ENCODE results near the gene ELP2. TPM values are rescaled to one million over a fixed set of nuclear protein-coding genes. Genes with fewer than 3 reads are reported as not detected.

Gene ELP2
- total RNA-seq, 1 donor from 2014 or later = 72.9 TPM

DNA sequence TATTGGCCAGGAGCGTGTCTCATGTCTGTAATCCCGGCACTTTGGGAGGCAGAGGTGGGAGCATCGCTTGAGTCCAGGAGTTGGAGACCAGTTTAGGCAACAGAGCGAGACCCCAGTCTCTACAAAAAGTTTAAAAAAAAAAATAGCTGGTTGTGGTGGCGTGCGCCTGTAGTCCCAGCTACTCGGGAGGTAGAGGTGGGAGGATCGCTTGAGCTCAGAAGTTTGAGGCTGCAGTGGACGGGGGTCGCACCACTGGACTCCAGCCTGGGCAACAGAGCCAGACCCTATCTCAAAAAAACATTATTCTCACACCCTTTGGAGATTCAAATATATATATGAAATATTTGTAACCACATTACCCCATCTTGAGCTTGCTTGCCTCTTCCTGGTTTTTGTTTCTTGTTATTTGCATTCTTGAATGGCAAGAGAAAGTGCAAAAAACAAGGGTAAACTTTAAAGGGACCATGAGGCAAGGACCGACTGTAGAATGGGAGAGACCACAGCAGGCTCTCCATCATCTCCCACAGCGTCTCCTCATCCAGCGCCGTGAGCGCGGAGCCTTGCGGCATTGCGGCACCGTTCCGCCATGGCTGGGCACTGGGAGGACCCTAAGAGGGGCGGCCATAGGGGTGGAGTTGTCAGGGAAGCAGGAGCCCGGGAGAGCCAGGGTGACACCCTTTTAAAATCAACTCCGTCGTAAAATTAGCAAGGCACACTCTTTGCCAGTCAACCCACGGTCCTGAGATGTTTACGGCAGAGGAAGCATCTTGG lies 1.4 kb downstream of the ELP2 start:
- DNase-seq (ENCODE audit: low read depth) (no peak), FAIRE-seq (no peak)
- no peaks in the 10 kb centered on the region for H3K27me3 ChIP-seq (ENCODE audit: control insufficient read depth, insufficient read depth, low read length)
- peaks cover 3% of the 10 kb centered on the region for H3K36me3 ChIP-seq (ENCODE audit: control insufficient read depth, insufficient read depth, low read length)
- TF ChIP-seq CTCF (IDR thresholded peaks at IDR 0.05; ENCODE audit: insufficient read depth, low read length, severe bottlenecking) = no peak
- H3K4me3 ChIP-seq (ENCODE audit: low read depth, low read length) = peak overlapping the region; percentile 90

DNA sequence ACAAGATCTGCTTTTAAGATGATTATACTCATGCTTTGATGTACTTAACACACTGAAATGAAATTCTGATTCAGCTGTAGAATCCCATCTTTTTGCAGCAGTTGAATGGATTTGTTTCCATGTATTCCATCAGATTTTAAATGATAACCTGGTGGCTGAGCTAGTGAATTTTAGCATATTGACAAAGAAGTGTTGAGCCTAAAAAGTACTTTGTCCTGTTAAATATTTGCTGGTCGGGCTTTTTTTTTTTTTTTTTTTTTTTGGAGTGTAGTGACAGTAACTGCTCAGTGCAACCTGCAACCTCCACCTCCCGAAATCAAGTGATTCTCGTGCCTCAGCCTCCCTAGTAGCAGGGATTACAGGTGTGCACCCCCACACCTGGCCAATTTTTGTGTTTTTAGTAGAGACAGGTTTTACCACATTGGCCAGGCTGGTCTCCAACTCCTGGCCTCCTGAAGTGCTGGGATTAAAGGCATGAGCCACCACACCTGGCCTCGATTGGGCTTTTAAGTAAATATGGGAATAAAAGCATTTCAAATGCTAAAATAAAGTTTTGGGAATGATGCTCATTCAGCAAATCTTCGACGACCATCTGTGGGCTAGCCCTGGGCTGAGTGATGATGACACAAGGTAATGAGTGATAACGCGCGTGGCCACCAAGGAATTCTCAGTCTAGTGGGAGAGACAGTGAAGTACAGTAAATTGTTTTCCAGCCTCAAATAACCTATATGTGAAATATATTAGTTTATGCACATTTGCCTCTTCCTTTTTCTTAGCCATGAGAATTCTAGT lies 2.2 kb downstream of the ELP2 start:
- DNase-seq (ENCODE audit: low read depth) (no peak), FAIRE-seq (no peak)
- Histone ChIP-seq H3K4me3 (ENCODE audit: low read depth, low read length) (no peak overlapping the region), H3K36me3 (ENCODE audit: control insufficient read depth, insufficient read depth, low read length) (peaks cover 2% of the 10 kb centered on the region), H3K27me3 (ENCODE audit: control insufficient read depth, insufficient read depth, low read length) (no peaks in the 10 kb centered on the region)
- TF ChIP-seq CTCF (IDR thresholded peaks at IDR 0.05; ENCODE audit: insufficient read depth, low read length, severe bottlenecking) = no peak

DNA sequence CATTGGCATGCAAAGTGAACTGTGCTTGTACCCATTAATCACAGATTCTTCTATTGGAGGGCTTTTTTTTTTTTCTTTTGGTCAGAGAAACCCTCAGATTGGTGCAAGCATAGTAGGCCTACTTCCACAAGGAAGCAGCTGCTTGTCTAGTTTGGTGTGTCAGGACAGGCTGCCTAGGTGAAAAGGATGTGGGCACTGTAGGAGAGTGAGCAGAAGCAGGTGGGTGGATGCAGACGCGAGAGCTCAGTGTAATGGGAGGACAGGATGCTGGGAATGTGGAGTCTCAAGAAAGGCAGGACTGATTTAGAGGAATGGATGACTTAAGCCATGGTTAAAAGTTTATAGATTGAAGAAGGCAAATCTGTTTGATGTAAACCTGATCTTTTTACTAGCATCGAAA lies 3.1 kb downstream of the ELP2 start:
- no peak for TF ChIP-seq CTCF (IDR thresholded peaks at IDR 0.05; ENCODE audit: insufficient read depth, low read length, severe bottlenecking)
- FAIRE-seq = no peak
- no peak for DNase-seq (ENCODE audit: low read depth)

DNA sequence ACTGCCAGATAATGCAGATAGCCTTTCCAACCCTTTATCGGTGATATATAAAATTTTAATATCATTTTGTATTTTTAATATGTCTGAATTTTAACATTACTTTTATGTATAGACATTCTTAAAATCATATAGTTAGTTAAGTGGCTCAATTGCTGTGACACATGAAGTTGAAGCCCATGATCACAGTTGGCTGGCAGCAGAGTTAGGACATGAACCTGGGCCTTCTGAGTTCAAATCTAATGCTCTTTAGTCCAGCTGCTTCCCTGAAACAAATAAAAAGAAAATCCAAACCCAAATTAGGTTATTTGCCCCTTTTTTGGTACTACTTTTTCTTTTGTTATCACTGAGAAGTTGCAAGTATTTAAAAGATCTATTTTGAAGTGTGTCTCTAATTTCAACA lies 5.6 kb downstream of the ELP2 start:
- no peak for DNase-seq (ENCODE audit: low read depth)
- H3K36me3 ChIP-seq (ENCODE audit: control insufficient read depth, insufficient read depth, low read length) = peaks cover 2% of the 10 kb centered on the region
- no peak for FAIRE-seq
- TF ChIP-seq CTCF (IDR thresholded peaks at IDR 0.05; ENCODE audit: insufficient read depth, low read length, severe bottlenecking) = no peak
- H3K4me3 ChIP-seq (ENCODE audit: low read depth, low read length) = no peak overlapping the region
- H3K27me3 ChIP-seq (ENCODE audit: control insufficient read depth, insufficient read depth, low read length) = no peaks in the 10 kb centered on the region

More for the DNA sequence above, 3.1 kb downstream of the ELP2 start:
- H3K36me3 ChIP-seq (ENCODE audit: control insufficient read depth, insufficient read depth, low read length) = peaks cover 2% of the 10 kb centered on the region
- no peak overlapping the region for H3K4me3 ChIP-seq (ENCODE audit: low read depth, low read length)
- H3K27me3 ChIP-seq (ENCODE audit: control insufficient read depth, insufficient read depth, low read length) = no peaks in the 10 kb centered on the region

- H3K36me3 ChIP-seq (ENCODE audit: control insufficient read depth, insufficient read depth, low read length) = peaks cover 3% of the 10 kb centered on the region
These were observed 9.5 kb downstream of the ELP2 start for GRCh38 chr18:36139245-36139644.

More at GRCh38 chr18:36139245-36139644, 9.5 kb downstream of the ELP2 start:
- Histone ChIP-seq H3K4me3 (ENCODE audit: low read depth, low read length) (no peak overlapping the region), H3K27me3 (ENCODE audit: control insufficient read depth, insufficient read depth, low read length) (no peaks in the 10 kb centered on the region)
- DNase-seq (ENCODE audit: low read depth) (no peak), FAIRE-seq (no peak)
- no peak for TF ChIP-seq CTCF (IDR thresholded peaks at IDR 0.05; ENCODE audit: insufficient read depth, low read length, severe bottlenecking)

Data from bronchial epithelial cell (primary cell).